GM12875 (cell line): ENCODE measurements around the gene FOXP1.

Source experiments
- H3K4me3 ChIP-seq: one replicate; pipeline ENCODE4 v1.5.1; 2011; ENCODE audit warnings: low read depth, low read length, control low read depth
- TF ChIP-seq, protein P1 (sequence below): IDR thresholded peaks from 2 replicates; pipeline ENCODE4 v1.5.1; 2011; ENCODE audit warnings: low read depth, mild to moderate bottlenecking, control low read depth, inconsistent platforms, low read length, moderate library complexity, borderline replicate concordance; ENCODE audit not compliant: insufficient read depth

The FOXP1 gene

DNA sequence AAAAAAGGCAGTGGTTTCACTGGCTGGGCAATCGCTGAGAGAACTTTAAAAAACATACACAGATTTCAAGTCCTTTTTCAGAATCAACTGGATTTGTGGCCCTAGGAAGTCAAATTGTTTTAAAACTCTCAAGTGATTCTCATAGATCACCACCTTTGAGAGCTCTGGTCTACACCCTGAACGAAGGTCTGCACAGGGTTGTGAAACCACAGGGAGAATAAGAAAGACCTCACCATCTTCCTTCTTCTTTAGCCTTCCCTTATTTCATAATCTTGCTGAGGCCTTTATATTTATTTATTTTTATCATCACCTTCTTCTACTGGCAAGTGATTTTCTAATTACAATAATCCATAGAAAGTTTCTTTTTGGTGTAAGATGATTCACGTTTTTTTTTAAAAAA is 58.1 kb downstream of the FOXP1 start:
- TF ChIP-seq, protein P1, sequence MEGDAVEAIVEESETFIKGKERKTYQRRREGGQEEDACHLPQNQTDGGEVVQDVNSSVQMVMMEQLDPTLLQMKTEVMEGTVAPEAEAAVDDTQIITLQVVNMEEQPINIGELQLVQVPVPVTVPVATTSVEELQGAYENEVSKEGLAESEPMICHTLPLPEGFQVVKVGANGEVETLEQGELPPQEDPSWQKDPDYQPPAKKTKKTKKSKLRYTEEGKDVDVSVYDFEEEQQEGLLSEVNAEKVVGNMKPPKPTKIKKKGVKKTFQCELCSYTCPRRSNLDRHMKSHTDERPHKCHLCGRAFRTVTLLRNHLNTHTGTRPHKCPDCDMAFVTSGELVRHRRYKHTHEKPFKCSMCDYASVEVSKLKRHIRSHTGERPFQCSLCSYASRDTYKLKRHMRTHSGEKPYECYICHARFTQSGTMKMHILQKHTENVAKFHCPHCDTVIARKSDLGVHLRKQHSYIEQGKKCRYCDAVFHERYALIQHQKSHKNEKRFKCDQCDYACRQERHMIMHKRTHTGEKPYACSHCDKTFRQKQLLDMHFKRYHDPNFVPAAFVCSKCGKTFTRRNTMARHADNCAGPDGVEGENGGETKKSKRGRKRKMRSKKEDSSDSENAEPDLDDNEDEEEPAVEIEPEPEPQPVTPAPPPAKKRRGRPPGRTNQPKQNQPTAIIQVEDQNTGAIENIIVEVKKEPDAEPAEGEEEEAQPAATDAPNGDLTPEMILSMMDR = no peak
- no peak overlapping the region for H3K4me3 ChIP-seq

DNA sequence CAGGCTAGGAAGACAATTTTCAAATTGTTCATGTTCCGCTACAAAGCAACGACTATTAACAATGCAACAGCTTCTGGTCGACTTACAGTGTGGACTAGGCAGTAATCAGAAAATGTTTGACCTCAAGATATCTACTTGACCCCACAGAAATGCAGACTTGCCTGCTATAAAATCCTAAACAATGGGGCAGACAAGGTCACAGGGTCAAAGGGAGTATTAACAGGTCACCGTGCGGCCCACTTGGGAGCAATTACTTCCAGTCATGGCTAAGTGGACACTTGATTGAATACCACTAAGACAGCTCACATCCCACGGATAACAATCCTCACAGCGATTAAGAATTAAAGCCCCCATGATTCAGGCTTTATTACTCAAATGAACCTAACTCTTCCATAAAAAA is 58.9 kb downstream of the FOXP1 start:
- no peak overlapping the region for H3K4me3 ChIP-seq
- TF ChIP-seq, protein P1 = no peak

DNA sequence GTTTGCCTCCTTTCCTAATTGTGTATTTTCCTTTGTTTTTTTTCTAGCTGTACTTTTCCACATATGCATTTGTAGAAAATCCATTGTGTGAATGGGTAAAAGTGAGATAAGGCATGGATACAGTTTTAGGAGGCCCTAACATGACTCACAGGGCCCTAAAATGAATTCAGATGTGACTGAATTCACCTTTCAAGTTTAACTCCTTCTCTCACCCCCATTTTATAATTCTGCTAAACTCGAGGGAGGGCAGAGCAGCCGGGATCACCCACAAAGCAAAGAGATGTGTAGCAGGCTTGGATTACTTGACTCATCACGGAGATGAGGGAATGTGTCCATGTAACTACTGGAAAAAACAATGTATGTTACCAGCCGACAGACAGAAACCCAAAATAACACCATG is 59.9 kb downstream of the FOXP1 start:
- TF ChIP-seq, protein P1 = no peak
- H3K4me3 ChIP-seq = no peak overlapping the region

DNA sequence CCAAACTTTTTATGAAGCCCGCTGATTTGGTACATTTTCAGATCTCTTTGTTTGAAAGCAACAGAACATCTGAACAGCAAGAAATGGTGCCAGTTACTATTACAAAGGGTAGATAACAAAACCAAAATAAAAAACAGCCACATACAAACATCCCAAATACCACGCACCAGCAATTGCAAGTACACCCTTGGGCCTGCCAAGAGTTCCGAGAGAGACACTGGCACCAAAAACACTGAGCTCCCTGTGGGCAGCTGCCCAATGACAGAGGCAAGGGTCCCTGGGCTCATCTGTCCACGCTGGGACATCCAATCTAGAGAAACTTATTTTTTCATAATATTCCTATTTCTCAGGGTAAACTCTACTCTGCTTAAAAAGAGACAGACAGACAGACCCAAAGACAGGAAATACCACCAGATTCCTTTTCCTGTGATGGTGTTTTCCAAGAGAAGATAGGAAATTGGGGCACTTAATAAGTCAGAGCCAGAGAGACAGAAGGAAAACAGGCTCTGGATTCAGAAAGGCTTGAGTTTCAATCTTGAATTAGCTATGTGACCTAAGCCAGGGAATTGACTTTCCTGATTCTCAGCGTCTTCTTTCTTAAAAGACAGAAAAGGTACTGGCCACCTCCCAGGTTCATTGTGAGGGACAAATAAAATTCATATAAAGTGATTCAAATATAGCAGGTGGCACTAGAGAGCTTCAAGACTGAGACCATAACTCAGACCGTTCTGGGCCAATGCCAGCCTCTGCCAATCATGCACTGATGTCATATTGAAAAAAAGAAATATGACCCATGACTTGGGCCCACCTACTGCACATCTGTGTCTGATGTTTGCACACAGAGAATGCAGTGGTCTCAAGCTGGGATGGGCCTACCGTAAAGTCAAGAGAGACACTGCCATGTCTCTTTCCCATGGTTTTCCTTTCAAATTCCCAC is 61.3 kb downstream of the FOXP1 start:
- TF ChIP-seq, protein P1 = no peak
- H3K4me3 ChIP-seq = no peak overlapping the region

DNA sequence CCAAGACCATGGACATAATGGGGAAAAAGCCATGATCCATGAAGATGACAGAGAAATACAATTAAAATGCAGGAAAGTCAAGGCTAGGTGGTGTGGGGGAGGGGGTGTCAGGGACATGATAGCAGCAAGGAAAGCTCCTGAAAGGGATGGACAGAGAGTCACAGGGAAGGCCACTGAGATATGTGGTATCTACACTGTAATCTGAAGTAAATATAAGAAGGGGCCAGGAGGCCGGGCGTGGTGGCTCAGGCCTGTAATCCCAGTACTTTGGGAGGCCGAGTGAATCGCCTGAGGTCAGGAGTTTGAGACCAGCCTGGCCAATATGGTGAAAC is 62.5 kb downstream of the FOXP1 start:
- TF ChIP-seq, protein P1 = no peak
- H3K4me3 ChIP-seq = no peak overlapping the region

DNA sequence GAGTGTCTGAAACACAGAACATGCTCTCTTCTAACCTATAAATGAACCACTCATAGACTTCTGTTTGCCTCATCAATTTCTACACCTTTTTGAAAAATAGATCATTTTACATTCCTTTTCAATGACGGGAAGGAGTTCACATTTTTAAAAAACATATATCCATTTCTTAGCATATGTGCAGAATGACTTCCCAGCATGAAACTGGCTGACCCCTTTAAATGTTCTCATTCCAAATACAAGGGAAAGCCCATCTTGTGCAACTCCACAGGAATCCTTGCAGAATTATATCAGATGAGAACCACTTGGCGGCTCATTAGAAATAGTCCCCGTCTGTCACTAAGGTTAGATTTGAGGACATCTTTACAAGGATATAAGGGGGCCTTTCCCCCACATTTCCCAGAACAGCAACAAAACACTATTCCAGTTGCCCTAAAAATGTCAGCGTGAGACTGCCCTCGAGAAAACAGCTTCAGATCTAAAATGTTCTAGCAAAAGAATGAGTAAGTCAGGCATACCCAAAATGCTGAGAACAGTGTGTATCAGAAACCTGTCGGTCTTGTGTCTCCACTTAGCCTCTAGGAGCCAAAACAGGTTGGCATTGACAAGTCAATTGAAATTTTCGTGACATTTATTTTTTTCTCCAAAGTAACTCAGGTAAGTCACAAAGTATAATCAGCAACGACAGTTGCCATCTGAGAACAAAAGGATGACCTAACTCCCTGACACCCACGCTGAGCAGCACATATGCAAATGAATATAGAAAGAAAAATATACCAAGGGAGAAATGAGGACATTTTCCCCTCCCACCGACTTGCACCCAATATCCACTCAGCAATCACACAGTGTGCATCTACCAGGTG is 63.1 kb downstream of the FOXP1 start:
- TF ChIP-seq, protein P1 = no peak

More for the DNA sequence above, 63.1 kb downstream of the FOXP1 start:
- H3K4me3 ChIP-seq = no peak overlapping the region
